Fibroblast of skin of scalp (primary cell): ENCODE measurements around the gene GRM1.
A peak's percentile ranks its signal among the peaks of the same experiment; 100 is the strongest.

Experiments used
- DNase-seq: peaks from one replicate; pipeline ENCODE4 v3.0.0-alpha.2; 2013

Gene GRM1

GRCh38 chr6:146100776-146101175, 71.9 kb downstream of the GRM1 start:
- DNase-seq = no peak

GRCh38 chr6:146103416-146104072, 74.7 kb downstream of the GRM1 start:
- no peak for DNase-seq

- no peak for DNase-seq
These were observed 77.7 kb downstream of the GRM1 start for GRCh38 chr6:146106532-146106931.

GRCh38 chr6:146110990-146111389, 82.1 kb downstream of the GRM1 start:
- no peak for DNase-seq

DNA sequence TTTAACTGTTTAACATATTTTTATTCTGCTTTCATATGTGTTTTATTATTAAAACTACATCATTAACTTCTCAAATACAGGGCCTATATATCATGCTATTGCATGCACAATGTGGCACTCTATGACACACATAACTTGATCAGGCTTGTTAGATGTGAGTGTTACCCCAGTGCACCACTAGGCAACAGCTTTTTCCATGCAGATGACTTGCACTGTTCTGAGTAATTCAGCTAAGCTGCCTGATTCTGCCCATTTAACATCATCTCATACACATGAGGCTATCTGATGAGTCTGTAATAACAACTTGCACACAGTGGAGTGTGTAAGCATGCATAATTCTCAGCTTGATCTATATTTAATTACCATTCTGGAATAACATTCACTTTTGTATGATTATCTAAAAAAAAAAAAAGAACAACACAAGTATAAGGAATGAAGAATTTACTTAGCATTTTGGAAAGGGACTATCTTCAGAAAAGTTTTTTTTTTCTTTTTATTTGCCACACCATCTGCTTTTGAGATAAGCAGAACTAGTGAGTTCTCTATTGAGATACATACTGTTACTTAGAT, 83.1 kb downstream of the GRM1 start:
- no peak for DNase-seq

DNA sequence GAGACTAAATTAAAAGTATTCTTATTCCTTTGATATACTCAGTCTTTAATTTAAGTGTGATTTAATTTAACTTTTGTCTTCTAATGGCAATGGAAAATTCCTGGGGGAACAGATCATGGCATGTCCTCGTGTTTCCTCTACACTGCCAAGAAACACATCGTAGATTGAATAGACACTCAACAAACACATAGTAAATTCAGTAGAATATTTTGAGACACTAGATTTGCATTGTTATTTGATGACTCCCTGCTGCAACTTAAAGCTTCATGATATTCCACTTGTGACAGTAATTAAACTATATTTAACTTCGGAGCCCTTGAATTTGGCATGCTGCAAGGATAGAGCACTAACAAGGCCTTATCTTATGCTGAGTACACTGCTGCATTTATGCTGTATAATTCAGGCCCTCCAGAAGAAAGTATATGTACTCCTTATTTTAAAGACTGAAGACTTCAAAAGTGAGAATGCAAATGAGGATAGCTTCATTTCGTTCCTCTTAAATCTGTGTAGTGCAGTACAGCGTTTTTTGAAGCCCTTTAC, 84.3 kb downstream of the GRM1 start:
- no peak for DNase-seq

GRCh38 chr6:146123616-146124015, 94.8 kb downstream of the GRM1 start:
- peak; percentile 1 for DNase-seq

DNA sequence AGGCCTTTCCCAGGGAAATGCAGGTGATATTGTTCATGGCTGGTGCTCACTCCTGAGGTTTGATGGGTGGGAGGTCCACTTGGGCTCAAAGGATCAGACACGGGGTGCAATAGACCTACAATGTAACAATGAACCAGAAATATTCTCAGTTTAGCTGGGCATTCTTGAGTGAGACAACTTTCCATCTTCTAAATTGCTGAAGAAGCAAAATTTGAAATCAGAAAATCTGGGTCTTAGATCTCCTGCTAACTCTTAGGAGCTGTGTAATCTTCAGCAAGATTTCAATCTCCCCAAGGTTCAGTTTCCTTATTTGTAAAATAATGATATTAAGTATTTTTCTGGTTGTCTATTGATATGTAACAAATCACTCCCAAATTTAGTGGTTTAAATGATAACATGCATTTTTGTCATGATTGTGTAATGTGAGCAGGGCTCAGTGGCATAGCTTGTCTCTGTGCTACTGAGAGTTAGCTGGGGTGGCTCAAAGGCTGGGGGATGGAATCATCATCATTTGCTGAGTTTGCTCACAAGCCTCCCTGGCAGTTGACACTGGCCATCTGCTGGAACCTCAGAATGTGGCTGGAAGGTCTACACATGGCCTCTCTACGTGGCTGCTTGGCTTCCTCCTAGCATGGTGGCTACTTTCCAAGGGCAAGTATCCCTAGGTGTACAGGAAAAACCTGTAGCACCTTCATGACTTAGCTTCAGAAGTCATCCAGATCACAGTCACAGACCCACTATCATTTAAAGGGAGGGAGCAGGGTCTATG, 98.8 kb downstream of the GRM1 start:
- DNase-seq = no peak

DNA sequence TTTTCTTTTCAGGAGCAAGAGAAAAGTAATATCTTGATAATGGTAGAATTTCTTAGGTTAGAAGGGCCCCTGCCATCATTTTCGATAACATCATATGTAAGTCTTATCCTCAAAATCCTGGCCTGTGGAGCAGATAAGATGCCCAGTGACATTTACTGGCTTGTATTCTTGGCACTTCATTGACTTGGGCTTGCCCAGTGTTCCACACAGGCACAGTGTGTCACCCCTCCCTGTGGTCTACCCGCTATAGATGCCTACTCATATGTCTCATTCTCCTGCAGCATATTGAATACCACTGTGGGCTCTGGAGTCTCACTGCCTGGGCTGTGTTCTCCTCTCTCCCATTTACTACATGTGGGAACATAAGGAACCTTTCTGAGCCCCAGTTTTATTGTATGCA, 105.0 kb downstream of the GRM1 start:
- no peak for DNase-seq

GRCh38 chr6:146135167-146135566, 106.3 kb downstream of the GRM1 start:
- DNase-seq = no peak

DNA sequence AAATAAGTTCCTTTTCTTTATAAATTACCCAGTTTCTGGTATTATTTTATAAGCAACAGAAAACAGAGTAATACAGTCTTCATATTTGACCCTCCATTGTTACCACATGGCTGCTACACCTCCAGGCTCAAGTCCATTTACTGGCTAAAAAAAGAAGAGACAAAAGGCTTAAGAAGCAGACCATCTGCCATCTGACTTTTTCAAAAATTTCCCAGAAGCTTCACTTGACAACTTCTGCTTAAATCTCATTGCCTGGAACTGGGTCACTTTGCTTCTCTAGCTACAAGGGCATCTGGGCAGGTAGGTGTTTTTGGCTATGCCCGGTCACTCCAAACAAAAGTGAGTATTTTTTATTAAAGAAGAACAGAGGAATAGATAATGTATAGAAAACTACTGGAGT, 118.0 kb downstream of the GRM1 start:
- DNase-seq = no peak

- no peak for DNase-seq
These were observed 120.9 kb downstream of the GRM1 start for GRCh38 chr6:146149770-146150169.

GRCh38 chr6:146153040-146153758, 124.3 kb downstream of the GRM1 start:
- no peak for DNase-seq

- no peak for DNase-seq
These were observed 125.3 kb downstream of the GRM1 start for GRCh38 chr6:146154197-146154596.

GRCh38 chr6:146161664-146162063, 132.8 kb downstream of the GRM1 start:
- DNase-seq = no peak

DNA sequence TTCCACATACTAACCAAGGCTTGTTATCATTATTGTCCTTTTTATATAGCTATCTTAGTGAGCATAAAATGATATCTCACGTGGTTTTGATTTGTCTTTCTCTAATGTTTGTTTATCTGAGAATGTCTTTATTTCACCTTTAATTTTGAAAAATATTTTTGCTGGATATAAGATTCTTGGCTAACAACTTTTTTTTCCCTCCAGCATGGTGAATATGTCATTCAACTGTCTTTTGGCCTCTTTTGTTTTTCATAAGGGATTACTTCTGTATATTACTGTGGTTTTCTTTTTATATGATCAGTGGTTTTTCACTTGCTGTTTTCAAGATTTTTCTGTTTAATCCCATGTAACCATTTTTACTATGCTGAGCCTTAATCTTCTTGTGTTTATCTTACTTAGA, 141.0 kb downstream of the GRM1 start:
- DNase-seq = no peak

- DNase-seq = no peak
These were observed 148.9 kb downstream of the GRM1 start for GRCh38 chr6:146177785-146178184.

- no peak for DNase-seq
These were observed 155.0 kb downstream of the GRM1 start for GRCh38 chr6:146183831-146184230.

- no peak for DNase-seq
These were observed 155.8 kb downstream of the GRM1 start for GRCh38 chr6:146184701-146185100.

DNA sequence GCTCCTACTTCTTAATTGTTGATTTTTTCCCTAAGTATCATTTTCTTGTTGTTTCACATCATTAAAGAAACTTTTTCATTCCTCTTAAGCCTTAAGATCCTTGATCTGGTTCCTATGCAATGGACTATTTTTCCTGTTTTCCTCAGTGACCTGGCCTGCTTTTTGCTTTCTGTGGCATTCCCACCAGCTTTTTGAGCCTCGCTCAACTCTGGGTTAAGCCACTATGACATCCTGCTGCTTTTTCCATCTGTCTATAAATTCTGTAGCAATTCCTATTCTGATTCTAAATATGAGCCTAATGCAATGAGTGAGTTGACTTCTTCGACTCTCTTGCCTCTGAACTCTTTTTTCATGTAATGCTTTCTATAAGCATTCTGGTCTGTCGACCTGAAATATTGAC, 160.3 kb downstream of the GRM1 start:
- DNase-seq = no peak

- DNase-seq = no peak
These were observed 161.7 kb downstream of the GRM1 start for GRCh38 chr6:146190581-146190980.

DNA sequence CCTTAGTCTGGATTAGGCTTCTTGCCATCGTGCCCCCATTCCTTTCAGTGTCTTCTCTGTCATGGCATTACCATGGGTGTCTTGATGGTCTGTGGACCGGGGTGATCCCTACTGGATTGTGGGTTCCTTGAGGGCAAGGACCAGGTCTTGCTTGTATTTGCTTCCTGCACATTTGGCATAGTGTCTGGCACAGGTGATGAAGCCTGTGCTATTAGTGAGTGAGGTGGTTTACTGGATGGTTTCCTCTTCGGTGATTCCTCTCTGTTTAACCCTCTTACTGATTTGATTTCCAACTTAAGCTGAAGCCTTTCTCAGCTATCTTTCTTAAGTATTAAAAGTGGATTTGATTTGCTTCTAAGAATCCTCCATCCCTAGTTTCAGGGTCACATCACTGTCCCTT, 162.3 kb downstream of the GRM1 start:
- DNase-seq = no peak

- no peak for DNase-seq
These were observed 162.8 kb downstream of the GRM1 start for GRCh38 chr6:146191612-146192011.
